IMR-90 (cell line): ENCODE results near the gene PRKCA.

Source experiments
- BHLHE40 ChIP-seq: fragments of 150-350 bp; IDR thresholded peaks from 2 replicates; pipeline ENCODE4 v1.6.1; 2016; ENCODE audit warnings: mild to moderate bottlenecking, low read depth, low read length
- CEBPB ChIP-seq: IDR thresholded peaks from 2 replicates; pipeline ENCODE4 v1.6.1; 2012; ENCODE audit warnings: low read depth, low read length, improper control_type of control experiment
- CTCF ChIP-seq: conservative IDR thresholded peaks from 2 replicates; pipeline ENCODE4 v1.5.1; 2012; ENCODE audit warnings: mild to moderate bottlenecking, low read depth, low read length, improper control_type of control experiment
- FOS ChIP-seq: fragments of 150-350 bp; IDR thresholded peaks from 2 replicates; pipeline ENCODE4 v1.6.1; 2016; ENCODE audit warnings: low read depth, low read length
- MAFK ChIP-seq: IDR thresholded peaks from 2 replicates; pipeline ENCODE4 v1.6.1; 2012; ENCODE audit warnings: low read depth, low read length, improper control_type of control experiment
- POLR2A ChIP-seq: IDR thresholded peaks from 2 replicates; pipeline ENCODE4 v1.6.1; 2012; ENCODE audit warnings: mild to moderate bottlenecking, low read depth, low read length
- RFX5 ChIP-seq: IDR thresholded peaks from 2 replicates; pipeline ENCODE4 v1.8.0; 2012; ENCODE audit warnings: low read depth, mild to moderate bottlenecking, low read length, moderate library complexity
- USF2 ChIP-seq: fragments of 150-350 bp; IDR thresholded peaks from 2 replicates; pipeline ENCODE4 v1.6.1; 2017; ENCODE audit warnings: mild to moderate bottlenecking, antibody characterized with exemption, low read length, low read depth

GRCh38 chr17:66850692-66851091, 548.3 kb downstream of the PRKCA start:
- TF ChIP-seq CTCF (no peak), POLR2A (no peak), FOS (no peak), CEBPB (no peak), RFX5 (no peak), BHLHE40 (no peak), MAFK (no peak), USF2 (no peak)
